ENCODE data around the gene CHRNA1.

DNA sequence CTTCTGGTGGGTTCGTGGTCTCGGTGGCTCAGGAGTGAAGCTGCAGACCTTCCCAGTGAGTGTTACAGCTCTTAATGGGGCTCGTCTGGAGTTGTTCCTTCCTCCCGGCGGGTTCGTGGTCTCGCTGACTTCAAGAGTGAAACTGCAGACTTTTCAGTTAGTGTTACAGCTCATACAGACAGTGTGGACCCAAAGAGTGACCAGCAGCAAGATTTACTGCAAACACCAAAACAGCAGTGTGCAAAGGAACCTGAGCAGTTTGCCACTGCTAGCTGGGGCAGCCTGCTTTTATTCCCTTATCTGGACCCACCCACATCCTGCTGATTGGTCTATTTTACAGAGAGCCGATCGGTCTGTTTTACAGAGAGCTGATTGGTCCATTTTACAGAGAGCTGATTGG is 55.6 kb downstream of the CHRNA1 start:
- no peak for TF ChIP-seq EZH2phosphoT487 (IDR thresholded peaks at IDR 0.05; ENCODE audit: low read depth)
- TF ChIP-seq, protein P1, sequence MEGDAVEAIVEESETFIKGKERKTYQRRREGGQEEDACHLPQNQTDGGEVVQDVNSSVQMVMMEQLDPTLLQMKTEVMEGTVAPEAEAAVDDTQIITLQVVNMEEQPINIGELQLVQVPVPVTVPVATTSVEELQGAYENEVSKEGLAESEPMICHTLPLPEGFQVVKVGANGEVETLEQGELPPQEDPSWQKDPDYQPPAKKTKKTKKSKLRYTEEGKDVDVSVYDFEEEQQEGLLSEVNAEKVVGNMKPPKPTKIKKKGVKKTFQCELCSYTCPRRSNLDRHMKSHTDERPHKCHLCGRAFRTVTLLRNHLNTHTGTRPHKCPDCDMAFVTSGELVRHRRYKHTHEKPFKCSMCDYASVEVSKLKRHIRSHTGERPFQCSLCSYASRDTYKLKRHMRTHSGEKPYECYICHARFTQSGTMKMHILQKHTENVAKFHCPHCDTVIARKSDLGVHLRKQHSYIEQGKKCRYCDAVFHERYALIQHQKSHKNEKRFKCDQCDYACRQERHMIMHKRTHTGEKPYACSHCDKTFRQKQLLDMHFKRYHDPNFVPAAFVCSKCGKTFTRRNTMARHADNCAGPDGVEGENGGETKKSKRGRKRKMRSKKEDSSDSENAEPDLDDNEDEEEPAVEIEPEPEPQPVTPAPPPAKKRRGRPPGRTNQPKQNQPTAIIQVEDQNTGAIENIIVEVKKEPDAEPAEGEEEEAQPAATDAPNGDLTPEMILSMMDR (IDR thresholded peaks at IDR 0.05; ENCODE audit: low read depth, low read length): no peak

Data from OCI-LY3 (cell line).